HG03457 (cell line): ENCODE results near the gene ITGB7.

Source experiments
- ATAC-seq: cut with Tn5 transposase; IDR thresholded peaks from one replicate; pipeline ENCODE4 v1.9.1; 2021; ENCODE audit warnings: moderate number of reproducible peaks; ENCODE audit not compliant: unreplicated experiment

Gene ITGB7

DNA sequence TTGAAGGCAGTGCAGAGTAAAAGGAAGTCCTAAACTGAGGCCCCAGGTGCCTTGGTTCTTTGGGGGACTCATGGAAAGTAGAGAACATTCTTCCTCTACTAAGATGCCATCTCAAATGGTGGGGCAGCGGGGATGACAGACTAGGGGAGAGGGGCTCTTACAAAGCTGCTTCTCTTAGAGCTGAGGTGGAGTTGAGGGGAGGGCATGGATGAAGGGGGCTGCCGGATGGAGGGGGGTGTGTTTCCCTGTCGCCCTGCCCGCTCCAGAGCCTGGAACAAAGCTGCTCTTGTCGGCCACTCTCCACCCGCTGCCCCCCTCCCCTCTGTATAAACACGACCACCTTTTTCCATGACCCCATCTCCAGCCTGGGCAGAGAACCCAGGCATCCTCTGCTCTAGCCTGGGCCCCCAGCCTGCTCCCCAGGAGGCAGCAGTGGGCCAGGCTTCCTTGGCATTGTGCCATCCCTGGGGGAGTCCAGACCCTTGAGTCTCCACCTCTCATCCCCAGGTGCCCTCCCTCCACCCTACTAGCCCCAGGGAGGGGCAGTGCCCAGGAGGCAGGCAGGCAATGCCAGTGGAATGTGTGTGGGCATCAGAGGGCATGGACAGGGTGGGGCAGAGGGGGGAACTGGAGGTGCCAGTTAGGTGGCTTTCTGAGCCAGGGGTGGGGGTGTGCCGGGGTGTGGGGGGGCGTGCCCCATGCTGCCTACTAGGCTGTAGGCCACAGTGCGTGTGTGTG, 23.2 kb upstream of the ITGB7 start:
- no peak for ATAC-seq

DNA sequence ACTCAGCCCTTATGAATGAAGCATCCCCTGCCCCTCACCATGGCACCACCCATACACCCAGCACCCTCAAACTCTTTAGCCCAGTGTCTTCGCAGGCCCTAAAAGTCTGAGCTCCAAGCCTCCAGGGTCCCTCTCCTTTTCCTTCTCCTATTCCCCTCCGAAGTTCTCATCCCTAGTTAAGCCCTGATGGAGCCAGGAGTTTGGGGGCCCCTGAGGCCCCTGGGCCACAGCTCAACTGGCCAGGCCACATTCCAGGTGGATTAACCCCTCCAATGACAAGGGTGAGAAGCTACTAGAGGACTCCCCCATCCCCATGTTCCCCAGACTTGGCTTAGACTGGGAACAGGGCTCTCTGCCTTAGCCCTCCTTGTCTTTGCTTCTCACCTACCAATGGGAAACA, 22.4 kb upstream of the ITGB7 start:
- no peak for ATAC-seq

- ATAC-seq = no peak
Measured at GRCh38 chr12:53227836-53228235, 20.8 kb upstream of the ITGB7 start.

- no peak for ATAC-seq
Measured at GRCh38 chr12:53227341-53227740, 20.3 kb upstream of the ITGB7 start.

DNA sequence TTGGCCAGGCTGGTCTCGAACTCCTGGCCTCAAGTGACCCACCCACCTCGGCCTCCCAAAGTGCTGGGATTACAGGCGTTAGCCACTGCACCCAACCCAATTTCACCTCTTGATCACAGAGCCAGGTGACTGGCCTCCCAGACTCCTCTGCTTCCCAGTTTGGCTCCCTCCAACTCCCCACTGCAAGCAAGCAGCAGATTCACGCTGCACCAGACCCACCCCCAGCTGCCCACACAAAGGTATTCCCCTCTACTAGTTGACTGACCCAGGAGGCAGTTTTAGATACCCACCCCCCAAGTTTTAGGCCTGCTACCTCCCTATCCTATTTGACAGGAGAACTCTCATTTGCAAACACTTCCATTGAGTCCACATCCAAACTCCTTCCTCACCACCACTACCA, 19.8 kb upstream of the ITGB7 start:
- ATAC-seq = no peak

DNA sequence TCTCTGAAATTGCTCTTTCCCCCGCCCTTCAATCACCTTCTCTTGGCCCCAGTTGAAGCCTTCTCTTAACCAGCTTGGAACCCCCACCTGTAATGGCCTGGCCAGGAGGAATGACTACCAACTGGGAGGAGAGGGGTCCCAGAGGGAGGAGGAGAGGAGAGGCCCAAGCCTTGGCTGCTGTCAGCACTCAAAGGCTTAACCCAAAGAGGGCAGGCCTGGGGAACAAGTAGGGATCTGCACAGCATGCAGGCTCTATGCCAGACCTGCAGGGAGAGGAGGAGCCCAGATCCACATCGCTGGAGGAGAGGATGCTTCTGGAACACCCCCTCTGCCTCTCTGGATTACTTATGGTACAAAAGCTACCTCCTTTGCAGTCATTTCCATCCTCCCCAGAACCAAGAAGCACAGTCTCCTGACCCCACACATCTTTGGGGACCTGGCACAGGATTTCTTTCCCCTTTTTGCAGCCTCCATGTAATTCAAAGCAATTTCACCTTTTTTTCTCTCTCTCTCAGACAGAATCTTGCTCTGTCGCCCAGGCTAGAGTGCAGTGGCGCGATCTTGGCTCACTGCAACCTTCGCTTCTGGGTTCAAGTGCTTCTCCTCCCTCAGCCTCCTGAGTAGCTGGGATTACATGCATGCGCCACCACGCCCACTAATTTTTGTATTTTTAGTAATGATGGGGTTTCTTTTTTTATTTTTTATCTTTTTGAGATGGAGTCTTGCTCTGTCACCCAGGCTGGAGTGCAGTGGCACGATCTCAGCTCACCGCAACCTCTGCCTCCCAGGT, 18.8 kb upstream of the ITGB7 start:
- no peak for ATAC-seq

DNA sequence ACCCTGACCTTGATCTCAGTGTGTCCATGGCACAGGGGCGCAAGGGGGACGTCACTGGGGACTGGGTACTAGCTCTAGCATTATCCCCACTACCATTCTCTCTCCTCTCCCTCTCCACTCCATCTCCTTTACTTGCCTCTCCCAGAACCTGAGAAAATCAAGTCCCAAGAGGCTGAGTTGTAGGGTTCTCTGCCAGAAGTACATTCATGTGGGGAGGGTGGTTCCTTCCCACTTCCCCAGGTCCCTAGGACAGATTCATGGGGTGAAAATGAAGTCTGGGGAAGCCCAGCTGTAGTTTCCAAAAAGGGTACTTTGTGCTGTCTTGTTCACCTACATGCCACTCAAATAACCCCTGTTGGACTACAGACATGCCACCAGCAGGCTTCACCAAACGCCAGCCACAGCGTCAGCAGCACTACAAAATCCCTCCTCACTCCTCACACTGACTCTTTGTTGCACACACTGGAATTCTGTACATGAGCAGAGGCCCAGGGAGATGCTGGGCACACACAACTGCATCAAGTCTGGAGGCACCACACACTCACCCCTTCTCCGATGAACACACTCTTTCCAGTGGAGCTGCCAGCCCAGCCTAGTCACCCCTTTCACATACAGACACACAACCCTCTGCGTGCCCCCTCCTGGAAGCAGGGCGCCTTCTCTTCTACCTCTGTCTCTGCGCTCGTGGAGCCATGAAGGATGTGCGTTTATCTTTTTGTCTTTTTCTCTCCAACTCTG, 18.0 kb upstream of the ITGB7 start:
- no peak for ATAC-seq

DNA sequence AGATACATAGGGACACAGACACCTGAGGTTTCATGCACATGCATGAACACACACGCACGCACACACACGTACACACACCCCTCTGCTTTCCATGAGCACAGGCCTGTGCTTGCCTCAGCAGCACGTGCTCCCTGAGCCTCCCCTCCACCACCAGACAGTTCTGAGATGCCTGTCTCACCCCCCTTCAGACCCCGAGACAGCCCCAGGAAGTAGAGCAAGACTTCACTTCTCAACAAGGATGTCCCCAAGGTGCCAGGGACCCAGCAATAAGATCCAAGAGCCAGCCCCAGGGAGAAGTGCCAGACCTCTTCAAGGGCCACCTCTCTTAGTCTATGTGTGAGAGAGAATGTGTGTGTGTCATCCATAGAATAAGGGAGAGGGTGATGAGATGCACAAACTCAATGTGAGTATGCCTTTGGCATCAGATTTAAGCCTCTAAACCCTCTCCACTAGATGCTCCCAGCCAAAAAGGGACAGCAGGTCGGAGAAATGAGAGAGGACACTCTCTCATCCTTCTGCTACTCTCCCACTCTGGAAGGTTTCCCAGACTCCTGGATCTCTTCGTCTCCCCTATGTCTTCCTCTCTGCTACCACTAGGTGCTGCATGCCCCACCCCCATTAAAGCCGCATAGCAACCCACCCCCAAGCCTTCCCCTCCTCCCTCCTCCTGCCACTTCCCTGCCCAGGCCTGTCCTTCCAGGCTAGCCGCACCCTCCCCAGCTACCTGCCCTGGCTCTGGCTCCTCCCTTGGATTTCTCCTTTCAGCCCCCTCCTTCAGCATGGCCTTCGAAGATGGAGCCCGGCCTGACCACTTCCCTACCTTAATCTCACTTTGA, 17.2 kb upstream of the ITGB7 start:
- ATAC-seq = no peak

GRCh38 chr12:53223389-53224060, 16.5 kb upstream of the ITGB7 start:
- no peak for ATAC-seq

DNA sequence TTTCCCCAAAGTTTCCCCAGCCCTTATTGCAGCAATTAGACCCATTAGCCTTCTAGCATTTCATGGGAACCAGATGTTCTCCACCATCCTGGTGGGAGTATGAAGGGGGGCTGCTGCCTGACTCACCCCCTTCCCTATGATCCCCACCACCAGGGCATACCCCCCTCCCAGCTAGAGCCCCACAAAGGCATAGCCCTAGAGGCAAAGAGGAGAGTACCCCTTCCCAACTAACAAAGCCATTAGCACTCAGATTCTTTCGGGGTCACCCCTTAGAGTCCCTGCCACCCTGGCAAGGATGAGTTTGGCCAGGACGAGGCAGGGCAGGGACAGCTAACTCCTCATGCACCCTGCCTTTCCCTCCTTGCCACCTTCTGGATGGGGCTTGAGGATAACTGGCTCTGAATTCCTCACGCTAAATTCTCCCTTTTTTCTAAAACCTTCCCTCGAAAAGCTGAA, 15.8 kb upstream of the ITGB7 start:
- ATAC-seq = no peak

DNA sequence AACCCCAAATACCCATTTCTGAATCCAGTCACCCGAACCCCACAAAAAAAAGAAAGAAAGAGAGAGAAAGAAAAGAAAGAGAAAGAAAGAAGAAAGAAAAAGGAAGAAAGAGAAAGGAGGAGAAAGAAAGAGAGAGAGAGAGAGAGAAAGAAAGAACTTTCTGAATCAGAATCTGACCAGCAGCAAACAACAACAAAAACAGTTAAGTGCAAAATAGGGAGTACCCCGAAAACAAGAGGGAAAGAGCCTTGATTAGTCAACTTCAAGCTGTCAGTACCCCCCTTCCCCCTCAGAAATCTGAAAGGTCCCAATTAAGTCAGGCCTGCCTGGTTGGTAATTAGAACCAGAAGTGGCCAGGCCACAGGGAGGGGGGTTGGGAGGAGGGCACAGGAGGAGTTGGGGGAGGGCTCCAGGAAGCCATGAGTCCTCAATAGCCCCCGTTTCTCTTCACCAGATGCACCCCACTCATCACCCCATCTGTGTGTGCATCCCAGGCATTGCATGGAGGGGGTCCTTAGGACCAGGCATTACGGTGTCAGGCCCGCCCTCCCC, 15.2 kb upstream of the ITGB7 start:
- no peak for ATAC-seq

DNA sequence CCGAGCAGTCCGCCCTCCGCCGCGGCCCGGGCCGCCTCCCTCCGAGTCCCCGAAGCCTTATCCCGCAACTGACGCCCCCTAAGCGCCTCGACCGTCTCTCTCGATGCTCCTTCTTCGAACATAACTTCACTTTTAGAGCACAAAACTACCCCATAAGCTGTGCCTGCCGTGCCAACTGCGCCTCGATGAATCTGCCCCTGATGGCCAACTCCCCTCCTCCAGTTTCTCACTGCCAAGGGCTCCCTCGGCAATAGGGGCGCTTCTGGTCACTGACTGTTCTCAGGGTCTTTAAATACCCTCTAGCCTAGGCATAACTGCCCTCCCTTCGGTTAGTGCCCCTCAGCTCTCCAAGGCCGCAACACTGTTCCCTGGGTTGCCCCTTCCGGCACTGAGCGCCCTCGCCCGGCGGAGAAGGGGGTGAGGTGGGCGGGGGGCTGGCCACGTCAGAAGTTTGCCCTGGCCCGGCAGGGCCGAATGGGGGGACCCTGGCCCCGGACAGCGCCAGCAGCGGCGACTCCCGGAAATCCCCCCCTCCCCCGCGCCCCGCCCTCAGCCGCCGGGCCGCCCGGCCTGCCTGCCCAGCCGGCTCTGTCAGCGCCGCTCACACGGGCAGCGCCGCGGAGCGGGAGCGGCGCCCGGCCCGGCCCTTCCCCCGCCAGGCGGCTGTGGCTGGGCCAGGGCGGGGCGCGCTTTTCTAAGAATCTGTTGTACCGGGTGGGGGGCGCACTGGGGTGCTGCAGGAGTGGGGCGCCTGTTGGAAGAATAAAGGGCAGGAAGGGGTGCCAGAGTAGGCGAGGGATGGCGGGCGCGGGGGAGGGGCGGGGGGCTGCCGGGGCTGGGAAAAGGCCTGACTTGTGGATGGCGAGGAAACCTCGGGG, 14.4 kb upstream of the ITGB7 start:
- ATAC-seq = no peak

- no peak for ATAC-seq
Measured at GRCh38 chr12:53220694-53221202, 13.7 kb upstream of the ITGB7 start.

- no peak for ATAC-seq
Measured at GRCh38 chr12:53219956-53220693, 13.1 kb upstream of the ITGB7 start.

DNA sequence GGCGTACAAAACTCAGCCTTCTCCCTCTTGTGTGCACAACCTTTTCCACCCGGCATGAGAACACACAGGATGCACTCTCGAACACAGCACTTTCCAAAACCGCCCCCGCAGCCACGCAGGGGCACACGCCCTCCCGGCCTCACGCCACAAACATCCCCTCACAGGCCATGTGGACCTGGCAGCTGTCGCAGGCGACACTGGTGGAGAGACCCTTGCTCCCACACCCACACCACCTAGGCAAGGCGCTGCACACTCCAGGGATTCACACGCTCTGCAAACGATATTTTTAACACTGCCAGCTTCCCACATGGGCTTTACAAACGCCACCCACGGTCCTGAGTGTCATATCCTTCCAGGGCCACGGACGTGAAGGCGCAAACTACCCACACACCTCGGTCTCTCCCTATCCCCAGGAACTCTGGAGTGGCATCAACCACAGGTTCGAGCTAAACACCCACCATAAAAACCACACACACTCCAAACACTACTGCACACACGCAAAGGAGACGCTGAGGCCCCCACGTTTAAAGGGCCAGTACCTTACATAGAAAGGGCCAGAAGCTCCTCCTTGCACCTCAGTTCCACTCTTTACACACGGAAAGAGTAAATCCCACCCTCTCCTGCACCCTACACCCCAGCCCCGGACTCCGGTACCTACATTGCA, 12.4 kb upstream of the ITGB7 start:
- no peak for ATAC-seq

DNA sequence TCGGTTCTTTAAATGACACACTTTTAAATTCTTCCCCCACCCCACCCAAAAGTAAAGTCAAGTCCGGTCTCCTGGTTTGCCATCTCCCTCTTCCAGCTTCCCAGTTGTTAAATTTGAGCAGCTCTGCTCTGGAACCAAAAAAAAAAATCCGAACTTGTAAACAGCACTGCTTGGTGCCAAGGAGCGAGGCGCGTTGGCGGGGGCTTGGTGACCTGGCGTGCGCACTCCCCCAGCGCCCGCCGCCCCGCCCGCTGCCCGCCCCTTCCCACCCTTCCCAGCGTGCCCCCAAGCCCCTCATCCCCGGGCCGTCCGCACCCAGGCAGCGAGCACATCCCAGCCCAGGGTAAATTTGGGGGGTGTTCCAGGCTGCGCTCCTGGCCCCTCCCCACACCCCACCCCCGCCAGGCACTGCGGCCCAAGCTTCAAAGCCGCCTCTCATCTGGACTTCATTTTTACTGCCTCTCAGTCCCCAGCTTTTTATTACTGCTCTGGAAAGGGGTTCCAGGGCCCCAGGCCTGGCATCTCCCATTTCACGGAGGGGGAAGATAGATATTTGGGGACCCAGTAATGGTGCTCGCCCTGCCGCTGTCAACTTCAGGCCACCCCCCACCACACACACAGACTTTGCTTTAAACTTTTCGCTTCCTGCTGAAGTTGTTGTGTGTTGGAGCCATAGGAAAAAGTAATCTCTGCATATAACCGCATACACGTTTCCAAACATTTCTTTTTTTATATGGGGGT, 11.7 kb upstream of the ITGB7 start:
- no peak for ATAC-seq

- ATAC-seq = no peak
Measured at GRCh38 chr12:53217931-53218307, 10.9 kb upstream of the ITGB7 start.
